Neural progenitor cell (in vitro differentiated cells): Measurements from ENCODE around the gene CLEC5A. TPM values are rescaled to one million over a fixed set of nuclear protein-coding genes. Genes with fewer than 3 reads are reported as not detected.
"Not testable (repeated sequence)": the region's sequence is repeated elsewhere in the genome, so short reads cannot be mapped to it uniquely, and the experiment has no call there.

ENCODE experiments used
- DNase-seq: peaks from one replicate; pipeline ENCODE4 v3.0.0-alpha.2; 2016; ENCODE audit warnings: low spot score
- H2AFZ ChIP-seq: fragments of 200-600 bp; sonication (generic); replicated peaks from 2 replicates; pipeline ENCODE4 v1.6.1; 2016; ENCODE audit warnings: antibody characterized with exemption
- H3F3A ChIP-seq: fragments of 200-600 bp; sonication (generic); 2 replicates; pipeline ENCODE4 v1.6.1; 2016; ENCODE audit warnings: antibody characterized with exemption, low read depth
- H3K27ac ChIP-seq: fragments of 200-600 bp; sonication (generic); 2 replicates; pipeline ENCODE4 v1.5.1; 2016; ENCODE audit warnings: mild to moderate bottlenecking
- H3K27me3 ChIP-seq: fragments of 200-600 bp; sonication (generic); 2 replicates; pipeline ENCODE4 v1.6.1; 2016; ENCODE audit warnings: mild to moderate bottlenecking, moderate library complexity
- H3K36me3 ChIP-seq: fragments of 200-600 bp; sonication (generic); 2 replicates; pipeline ENCODE4 v1.5.1; 2016
- H3K4me1 ChIP-seq: fragments of 200-600 bp; sonication (generic); 2 replicates; pipeline ENCODE4 v1.6.1; 2016; ENCODE audit warnings: mixed run types
- H3K4me2 ChIP-seq: fragments of 200-600 bp; sonication (generic); 2 replicates; pipeline ENCODE4 v1.6.1; 2016
- H3K4me3 ChIP-seq: fragments of 200-600 bp; sonication (generic); 2 replicates; pipeline ENCODE4 v1.5.1; 2016
- H3K79me2 ChIP-seq: fragments of 200-600 bp; sonication (generic); 2 replicates; pipeline ENCODE4 v1.6.1; 2016; ENCODE audit warnings: low read depth
- H3K9ac ChIP-seq: fragments of 200-600 bp; sonication (generic); 2 replicates; pipeline ENCODE4 v1.6.1; 2016
- H3K9me3 ChIP-seq: fragments of 200-600 bp; sonication (generic); 2 replicates; pipeline ENCODE4 v1.5.1; 2016; ENCODE audit warnings: low read depth
- H4K20me1 ChIP-seq: fragments of 200-600 bp; sonication (generic); 2 replicates; pipeline ENCODE4 v1.6.1; 2016; ENCODE audit warnings: low read depth
- H3K27ac Mint-ChIP-seq: 3 replicates; pipeline ENCODE4 v1.8.0; 2021; ENCODE audit warnings: mixed read lengths
- H3K27me3 Mint-ChIP-seq: 2 replicates; pipeline ENCODE4 v1.8.0; 2022; ENCODE audit warnings: low read depth, mild to moderate bottlenecking, inconsistent platforms, moderate library complexity, mixed read lengths; ENCODE audit not compliant: insufficient read depth
- H3K36me3 Mint-ChIP-seq: 3 replicates; pipeline ENCODE4 v1.8.0; 2021; ENCODE audit warnings: mixed read lengths
- H3K4me1 Mint-ChIP-seq: 3 replicates; pipeline ENCODE4 v1.8.0; 2021; ENCODE audit warnings: mixed read lengths
- H3K4me3 Mint-ChIP-seq: 3 replicates; pipeline ENCODE4 v1.8.0; 2021; ENCODE audit warnings: mild to moderate bottlenecking, moderate library complexity, mixed read lengths
- H3K9me3 Mint-ChIP-seq: 3 replicates; pipeline ENCODE4 v1.8.0; 2020; ENCODE audit warnings: mixed read lengths
- CTCF ChIP-seq: fragments of 200-600 bp; sonication (generic); IDR thresholded peaks from 2 replicates; pipeline ENCODE4 v1.5.1; 2017; ENCODE audit warnings: antibody characterized with exemption, mild to moderate bottlenecking
- EZH2 ChIP-seq: fragments of 200-600 bp; sonication (generic); IDR thresholded peaks from 2 replicates; pipeline ENCODE4 v1.6.1; 2017; ENCODE audit warnings: antibody characterized with exemption, mild to moderate bottlenecking, moderate library complexity
- EZH2phosphoT487 ChIP-seq: fragments of 200-600 bp; sonication (generic); IDR thresholded peaks from 2 replicates; pipeline ENCODE4 v1.6.1; 2017; ENCODE audit warnings: antibody characterized with exemption
- total RNA-seq: library from RNA; depleted of rRNA; stranded (reverse); fragments of >200 nt; gene quantifications from 2 replicates; pipeline ENCODE4 v1.2.3, GENCODE V29; 2015; ENCODE audit warnings: low replicate concordance

Gene CLEC5A
- total RNA-seq, 1 donor from 2014 or later = not detected

GRCh38 chr7:141986923-141987322 is 40.1 kb upstream of the CLEC5A start:
- Mint-ChIP-seq H3K4me1 (no peaks in the 10 kb centered on the region), H3K27ac (no peak overlapping the region), H3K9me3 (no peaks in the 10 kb centered on the region), H3K27me3 (no peaks in the 10 kb centered on the region), H3K36me3 (no peaks in the 10 kb centered on the region), H3K4me3 (no peak overlapping the region)
- Histone ChIP-seq H3K4me3 (no peak overlapping the region), H3K27me3 (no peaks in the 10 kb centered on the region), H3F3A (no peaks in the 10 kb centered on the region), H4K20me1 (no peaks in the 10 kb centered on the region), H3K79me2 (no peaks in the 10 kb centered on the region), H2AFZ (no peak overlapping the region), H3K27ac (no peak overlapping the region), H3K36me3 (no peaks in the 10 kb centered on the region), H3K4me2 (no peak overlapping the region), H3K4me1 (no peaks in the 10 kb centered on the region), H3K9ac (no peak overlapping the region), H3K9me3 (no peaks in the 10 kb centered on the region)
- TF ChIP-seq EZH2 (no peak), EZH2phosphoT487 (no peak), CTCF (no peak)
- DNase-seq = no peak

- H3K9ac ChIP-seq, H3K4me2 ChIP-seq, H3K79me2 ChIP-seq, H3K27me3 ChIP-seq, H3K4me1 Mint-ChIP-seq, H3K36me3 ChIP-seq, H3F3A ChIP-seq, DNase-seq, H3K4me3 Mint-ChIP-seq, H3K36me3 Mint-ChIP-seq, H3K9me3 Mint-ChIP-seq, H3K4me1 ChIP-seq, H3K4me3 ChIP-seq, H3K9me3 ChIP-seq, H4K20me1 ChIP-seq, H3K27ac ChIP-seq, H3K27me3 Mint-ChIP-seq, H3K27ac Mint-ChIP-seq: not testable (repeated sequence)
- H2AFZ ChIP-seq = peak overlapping the region; percentile 47
Observed at GRCh38 chr7:141985926-141986325, 39.2 kb upstream of the CLEC5A start.

- H3K4me2 ChIP-seq = no peak overlapping the region
- H3K4me1 ChIP-seq = no peaks in the 10 kb centered on the region
- no peaks in the 10 kb centered on the region for H3K79me2 ChIP-seq
- Mint-ChIP-seq H3K4me3 (no peak overlapping the region), H3K27ac (no peak overlapping the region), H3K36me3 (no peaks in the 10 kb centered on the region), H3K4me1 (no peaks in the 10 kb centered on the region), H3K9me3 (no peaks in the 10 kb centered on the region), H3K27me3 (peaks cover 2% of the 10 kb centered on the region)
- TF ChIP-seq EZH2phosphoT487 = no peak
- no peak for TF ChIP-seq EZH2
- no peak for TF ChIP-seq CTCF
- DNase-seq = no peak
- H3F3A ChIP-seq = no peaks in the 10 kb centered on the region
- no peak overlapping the region for H2AFZ ChIP-seq
- H3K27ac ChIP-seq = no peak overlapping the region
- H4K20me1 ChIP-seq = no peaks in the 10 kb centered on the region
- no peak overlapping the region for H3K4me3 ChIP-seq
- H3K9ac ChIP-seq = no peak overlapping the region
- no peaks in the 10 kb centered on the region for H3K36me3 ChIP-seq
- no peaks in the 10 kb centered on the region for H3K9me3 ChIP-seq
- H3K27me3 ChIP-seq = no peaks in the 10 kb centered on the region
Observed at GRCh38 chr7:141979568-141979967, 32.8 kb upstream of the CLEC5A start.

GRCh38 chr7:141978351-141978750 is 31.6 kb upstream of the CLEC5A start:
- no peak overlapping the region for H3K4me3 ChIP-seq
- DNase-seq = no peak
- TF ChIP-seq CTCF = no peak
- no peak for TF ChIP-seq EZH2phosphoT487
- TF ChIP-seq EZH2 = no peak
- no peak overlapping the region for H3K4me2 ChIP-seq
- Mint-ChIP-seq H3K9me3 (no peaks in the 10 kb centered on the region), H3K36me3 (no peaks in the 10 kb centered on the region), H3K4me3 (no peak overlapping the region), H3K4me1 (no peaks in the 10 kb centered on the region), H3K27ac (no peak overlapping the region), H3K27me3 (peaks cover 2% of the 10 kb centered on the region)
- no peaks in the 10 kb centered on the region for H3K36me3 ChIP-seq
- H3K27me3 ChIP-seq = no peaks in the 10 kb centered on the region
- no peak overlapping the region for H3K27ac ChIP-seq
- H3K9me3 ChIP-seq = no peaks in the 10 kb centered on the region
- H3K9ac ChIP-seq = no peak overlapping the region
- no peaks in the 10 kb centered on the region for H4K20me1 ChIP-seq
- no peak overlapping the region for H2AFZ ChIP-seq
- no peaks in the 10 kb centered on the region for H3K79me2 ChIP-seq
- no peaks in the 10 kb centered on the region for H3K4me1 ChIP-seq
- H3F3A ChIP-seq = no peaks in the 10 kb centered on the region
